MCF 10A (cell line): ENCODE data around the gene MUC12. TPM values are rescaled to one million over a fixed set of nuclear protein-coding genes. Genes with fewer than 3 reads are reported as not detected.

Source experiments
- BruUV-seq: library from RNA; stranded (reverse); fragments of 400-500 nt; replicated peaks from 2 replicates; lab custom pipeline; 2021; lab: Mats Ljungman, UMichigan
- CTCF ChIA-PET: fragments of 300-600 bp; sonication (Branson Sonifier 250); formaldehyde crosslinking; extraction: SDS; loops from one replicate; lab custom pipeline; 2021; ENCODE audit warnings: antibody characterized with exemption, inconsistent platforms; lab: Yijun Ruan, JAX
- POLR2A ChIA-PET: fragments of 300-600, 350-650 bp; sonication (Branson Sonifier 250); formaldehyde crosslinking; extraction: SDS; loops from one replicate; lab custom pipeline; 2020; ENCODE audit warnings: antibody characterized with exemption, inconsistent platforms; lab: Yijun Ruan, JAX
- DNase-seq: peaks from one replicate; pipeline ENCODE4 v3.0.0-alpha.2; 2018; ENCODE audit not compliant: unreplicated experiment
- H3K27ac Mint-ChIP-seq: one replicate; pipeline ENCODE4 v1.8.0; 2022; ENCODE audit warnings: mild to moderate bottlenecking, low read depth, mixed read lengths; ENCODE audit not compliant: unreplicated experiment
- H3K27me3 Mint-ChIP-seq: one replicate; pipeline ENCODE4 v1.8.0; 2022; ENCODE audit warnings: mixed read lengths; ENCODE audit not compliant: insufficient read depth, unreplicated experiment
- H3K36me3 Mint-ChIP-seq: one replicate; pipeline ENCODE4 v1.8.0; 2022; ENCODE audit warnings: mild to moderate bottlenecking, moderate library complexity, mixed read lengths; ENCODE audit not compliant: insufficient read depth, unreplicated experiment
- H3K4me1 Mint-ChIP-seq: one replicate; pipeline ENCODE4 v1.8.0; 2022; ENCODE audit warnings: mixed read lengths; ENCODE audit not compliant: insufficient read depth, unreplicated experiment
- H3K4me3 Mint-ChIP-seq: one replicate; pipeline ENCODE4 v1.8.0; 2022; ENCODE audit warnings: mild to moderate bottlenecking, moderate library complexity, mixed read lengths; ENCODE audit not compliant: unreplicated experiment
- H3K9me3 Mint-ChIP-seq: one replicate; pipeline ENCODE4 v1.8.0; 2022; ENCODE audit warnings: mixed read lengths; ENCODE audit not compliant: unreplicated experiment
- intact Hi-C: fragments of 100-400 bp; cut with micrococcal nuclease; formaldehyde crosslinking; loops from 2 replicates; pipeline ENCODE4 v1.14.1; 2022
- total RNA-seq: library from RNA; stranded (reverse); gene quantifications from 2 replicates; pipeline ENCODE4 v1.2.3, GENCODE V29; 2022
- TF ChIP-seq, protein P1 (sequence below): fragments of 200-600 bp; IDR thresholded peaks from one replicate; pipeline ENCODE4 v1.8.0; 2022; ENCODE audit warnings: antibody characterized with exemption, mild to moderate bottlenecking; ENCODE audit not compliant: unreplicated experiment

Gene MUC12
- total RNA-seq, 1 experiment from 2014 or later: not detected

- BruUV-seq: no TSS peak
- Mint-ChIP-seq H3K4me1 (peaks cover 12% of the 10 kb centered on the region), H3K27me3 (peaks cover 82% of the 10 kb centered on the region), H3K36me3 (no peaks in the 10 kb centered on the region), H3K27ac (no peak overlapping the region), H3K9me3 (no peaks in the 10 kb centered on the region), H3K4me3 (no peak overlapping the region)
- DNase-seq: no peak
- ChIA-PET POLR2A (no interaction called here), CTCF (interaction anchor here (0.6 kb wide), 1 partner anchor 455 kb away, joined by 6 read pairs; no protein-coding TSS in a partner anchor)
- intact Hi-C loops: no loop called here
- TF ChIP-seq, protein P1, sequence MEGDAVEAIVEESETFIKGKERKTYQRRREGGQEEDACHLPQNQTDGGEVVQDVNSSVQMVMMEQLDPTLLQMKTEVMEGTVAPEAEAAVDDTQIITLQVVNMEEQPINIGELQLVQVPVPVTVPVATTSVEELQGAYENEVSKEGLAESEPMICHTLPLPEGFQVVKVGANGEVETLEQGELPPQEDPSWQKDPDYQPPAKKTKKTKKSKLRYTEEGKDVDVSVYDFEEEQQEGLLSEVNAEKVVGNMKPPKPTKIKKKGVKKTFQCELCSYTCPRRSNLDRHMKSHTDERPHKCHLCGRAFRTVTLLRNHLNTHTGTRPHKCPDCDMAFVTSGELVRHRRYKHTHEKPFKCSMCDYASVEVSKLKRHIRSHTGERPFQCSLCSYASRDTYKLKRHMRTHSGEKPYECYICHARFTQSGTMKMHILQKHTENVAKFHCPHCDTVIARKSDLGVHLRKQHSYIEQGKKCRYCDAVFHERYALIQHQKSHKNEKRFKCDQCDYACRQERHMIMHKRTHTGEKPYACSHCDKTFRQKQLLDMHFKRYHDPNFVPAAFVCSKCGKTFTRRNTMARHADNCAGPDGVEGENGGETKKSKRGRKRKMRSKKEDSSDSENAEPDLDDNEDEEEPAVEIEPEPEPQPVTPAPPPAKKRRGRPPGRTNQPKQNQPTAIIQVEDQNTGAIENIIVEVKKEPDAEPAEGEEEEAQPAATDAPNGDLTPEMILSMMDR: no peak
Observed at GRCh38 chr7:100968031-100968430, 1.3 kb upstream of the MUC12 start.

DNA sequence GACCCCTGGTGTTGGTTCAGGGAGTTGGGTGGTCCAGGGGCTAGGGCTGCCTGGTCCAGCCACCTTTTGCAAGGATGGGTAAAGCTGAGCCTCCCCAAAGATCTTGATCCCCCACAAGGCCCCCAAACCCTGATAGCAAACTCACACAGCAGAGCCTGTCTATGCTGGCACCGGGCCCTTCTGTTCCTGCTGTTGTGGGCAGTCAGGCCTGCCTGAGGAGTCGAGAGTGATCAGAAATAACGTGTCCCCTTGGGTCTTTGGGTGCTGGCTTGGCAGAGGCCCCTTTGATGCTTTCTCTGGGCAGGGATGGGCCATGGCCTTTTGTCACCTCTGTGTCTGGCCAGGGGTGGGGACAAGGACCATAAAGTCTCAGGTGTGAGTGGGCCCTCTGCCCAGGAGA is 715 bp upstream of the MUC12 start:
- peaks cover 78% of the 10 kb centered on the region for H3K27me3 Mint-ChIP-seq
- H3K4me1 Mint-ChIP-seq: peaks cover 12% of the 10 kb centered on the region
- ChIA-PET POLR2A (no interaction called here), CTCF (no interaction called here)
- TF ChIP-seq, protein P1: no peak
- no peak for DNase-seq
- intact Hi-C loops: no loop called here
- H3K9me3 Mint-ChIP-seq: no peaks in the 10 kb centered on the region
- no peak overlapping the region for H3K4me3 Mint-ChIP-seq
- no peak overlapping the region for H3K27ac Mint-ChIP-seq
- no TSS peak for BruUV-seq
- no peaks in the 10 kb centered on the region for H3K36me3 Mint-ChIP-seq

- no peak overlapping the region for H3K27ac Mint-ChIP-seq
- BruUV-seq: no TSS peak
- DNase-seq: no peak
- ChIA-PET CTCF (interaction anchor here (0.6 kb wide), 1 partner anchor 1292 kb away, joined by 3 read pairs; no protein-coding TSS in a partner anchor), POLR2A (interaction anchor here (0.8 kb wide), 1 partner anchor 970 kb away, joined by 3 read pairs; no protein-coding TSS in a partner anchor)
- H3K9me3 Mint-ChIP-seq: no peaks in the 10 kb centered on the region
- intact Hi-C loops: no loop called here
- H3K4me3 Mint-ChIP-seq: no peak overlapping the region
- peaks cover 86% of the 10 kb centered on the region for H3K27me3 Mint-ChIP-seq
- peaks cover 12% of the 10 kb centered on the region for H3K4me1 Mint-ChIP-seq
- TF ChIP-seq, protein P1: no peak
- no peaks in the 10 kb centered on the region for H3K36me3 Mint-ChIP-seq
Observed at GRCh38 chr7:100971111-100972001, 2.0 kb downstream of the MUC12 start.

GRCh38 chr7:100972002-100972347 is 2.6 kb downstream of the MUC12 start:
- no peak overlapping the region for H3K4me3 Mint-ChIP-seq
- CTCF ChIA-PET: interaction anchor here (0.6 kb wide), 1 partner anchor 1291 kb away, joined by 3 read pairs; no protein-coding TSS in a partner anchor

More at GRCh38 chr7:100972002-100972347, 2.6 kb downstream of the MUC12 start:
- no peaks in the 10 kb centered on the region for H3K9me3 Mint-ChIP-seq
- peaks cover 80% of the 10 kb centered on the region for H3K27me3 Mint-ChIP-seq
- peaks cover 7% of the 10 kb centered on the region for H3K4me1 Mint-ChIP-seq
- TF ChIP-seq, protein P1: no peak
- no peaks in the 10 kb centered on the region for H3K36me3 Mint-ChIP-seq
- no peak for DNase-seq
- no peak overlapping the region for H3K27ac Mint-ChIP-seq
- POLR2A ChIA-PET: no interaction called here
- BruUV-seq: no TSS peak
- intact Hi-C loops: no loop called here
